HCT116 (cell line): ENCODE results near the gene CRACDL.

Source experiments
- CEBPB ChIP-seq: IDR thresholded peaks from 2 replicates; pipeline ENCODE4 v1.6.1; 2012; ENCODE audit warnings: low read depth
- CTCF ChIP-seq, 3 experiments: fragments of 200-600 bp in 1 of 3; sonication (generic) in 1 of 3; IDR thresholded peaks in 2 of 3; conservative IDR thresholded peaks in 1 of 3; 2 replicates each; pipeline ENCODE4 v1.5.1; 2012 to 2017; ENCODE audit warnings: low read depth in 2 of 3, low read length in 2 of 3, antibody characterized with exemption in 1 of 3, borderline replicate concordance in 1 of 3, control low read depth in 1 of 3, mild to moderate bottlenecking in 1 of 3, mixed read lengths in 1 of 3, mixed run types in 1 of 3, moderate library complexity in 1 of 3; ENCODE audit not compliant: insufficient read depth in 1 of 3
- EZH2 ChIP-seq: fragments of 200-600 bp; sonication (generic); IDR thresholded peaks from 2 replicates; pipeline ENCODE4 v1.6.1; 2017; ENCODE audit warnings: antibody characterized with exemption, mixed run types
- POLR2A ChIP-seq: IDR thresholded peaks from 2 replicates; pipeline ENCODE4 v1.7.0; 2011; ENCODE audit warnings: borderline replicate concordance; ENCODE audit not compliant: insufficient read depth, insufficient read length; ENCODE audit errors: extremely low read depth
- RAD21 ChIP-seq: IDR thresholded peaks from 2 replicates; pipeline ENCODE4 v1.6.1; 2012; ENCODE audit warnings: low read depth, mild to moderate bottlenecking
- SIN3A ChIP-seq: IDR thresholded peaks from 2 replicates; pipeline ENCODE4 v1.6.1; 2012; ENCODE audit warnings: low read depth

- TF ChIP-seq CTCF (IDR thresholded peaks at IDR 0.05 in 2 of 3, conservative IDR thresholded peaks at IDR 0.05 in 1 of 3; ENCODE audit: borderline replicate concordance in 1 of 3, insufficient read depth in 1 of 3, low read depth in 2 of 3, low read length in 2 of 3) (no peak), EZH2 (no peak), POLR2A (no peak), CEBPB (no peak), RAD21 (no peak), SIN3A (no peak)
Observed at GRCh38 chr2:98947554-98947953, 11.5 kb upstream of the CRACDL start.
